ENCODE results near the gene CMKLR1. TPM values are rescaled to one million over a fixed set of nuclear protein-coding genes. Genes with fewer than 3 reads are reported as not detected.
A peak's percentile ranks its signal among the peaks of the same experiment; 100 is the strongest.

The CMKLR1 gene
- total and polyA plus RNA-seq, 10 of the 15 experiments (the other 5 are each of a cell fraction or from before 2014, with no cell fraction given) = 13.8 to 52.3 (median 26.2) TPM

- Histone ChIP-seq H3K36me3 (ENCODE audit: control insufficient read depth in 2 of 2, insufficient read depth in 2 of 2, low read length in 1 of 2) (no peaks in the 10 kb centered on the region), H3K27ac (ENCODE audit: control insufficient read depth, insufficient read depth) (peak overlapping the region; percentile 84), H4K20me1 (ENCODE audit: control insufficient read depth, insufficient read depth) (no peaks in the 10 kb centered on the region), H3K4me3 (0 out of 2 replicates have a peak overlapping the region, but pooled peaks have one; percentile 1), H3K79me2 (ENCODE audit: control insufficient read depth, insufficient read depth, low read length) (no peaks in the 10 kb centered on the region), H3K4me1 (ENCODE audit: control insufficient read depth, insufficient read depth, low read length) (peaks cover 63% of the 10 kb centered on the region), H3K27me3 (replicated peaks in 1 of 2; ENCODE audit: control insufficient read depth in 2 of 2, insufficient read depth in 2 of 2, low read length in 1 of 2) (no peaks in the 10 kb centered on the region), H3K9me3 (replicated peaks; ENCODE audit: control insufficient read depth, insufficient read depth, low read length) (no peaks in the 10 kb centered on the region; the same call in 2 of the 3 replicates), H2AFZ (ENCODE audit: control insufficient read depth, low read depth, low read length) (no peak overlapping the region), H3K4me2 (ENCODE audit: control insufficient read depth, insufficient read depth) (peak overlapping the region; percentile 74), H3K9ac (ENCODE audit: control insufficient read depth, insufficient read depth, low read length) (peak overlapping the region; percentile 43; the same call in 1 of the 2 replicates)
- TSS peak; percentile 76 for BruUV-seq (replicated peaks)
- peak; percentile 94 for DNase-seq (ENCODE audit: low read depth, low spot score)
- RAD21 ChIA-PET (ENCODE audit: unreplicated experiment) = interaction anchor here (1.1 to 7.3 kb wide), 11 partner anchors 10 to 178 kb away, joined by 3 to 63 read pairs (median 8); no protein-coding TSS in a partner anchor
- in situ Hi-C loops (cut with MboI) (no loop called here), intact Hi-C loops (cut with micrococcal nuclease; ENCODE audit: unreplicated experiment) (loop anchor here (1.0 to 10.0 kb wide), 3 partner anchors 17 to 299 kb away; partner anchors contain the start of gene SELPLG)
- 0% methylated on average over 4 of the region's 4 CpGs for WGBS (ENCODE audit: insufficient coverage, insufficient replicate concordance, low lambda C conversion rate, missing lambda C conversion rate)
- SMC1A ChIA-PET (ENCODE audit: uncharacterized antibody, unreplicated experiment) = interaction anchor here (0.9 to 9.2 kb wide), 14 partner anchors 18 to 233 kb away, joined by 3 to 185 read pairs (median 6); no protein-coding TSS in a partner anchor
- ATAC-seq = peak; percentile 67
- FAIRE-seq = peak; percentile 71
- POLR2A ChIA-PET = interaction anchor here (0.6 to 5.1 kb wide), 7 partner anchors 9 to 299 kb away, joined by 3 to 35 read pairs (median 5); no protein-coding TSS in a partner anchor
- CTCF ChIA-PET = interaction anchor here (0.8 to 5.2 kb wide), 9 partner anchors 18 to 379 kb away, joined by 3 to 75 read pairs (median 4); no protein-coding TSS in a partner anchor
- TF ChIP-seq BMI1 (IDR thresholded peaks at IDR 0.05; ENCODE audit: borderline replicate concordance) = peak; percentile 18; the same call in 1 of the 2 replicates
- peak; percentile 56; the same call in 1 of the 2 replicates for TF ChIP-seq CBX5 (IDR thresholded peaks at IDR 0.05; ENCODE audit: low read depth)
- peak; percentile 83 for TF ChIP-seq IKZF1 (conservative IDR thresholded peaks at IDR 0.05)
- peak; percentile 58; the same call in 1 of the 2 replicates for TF ChIP-seq TBL1XR1 (IDR thresholded peaks at IDR 0.05; ENCODE audit: low read depth, low read length)
- peak; percentile 83 for TF ChIP-seq BCL3 (IDR thresholded peaks at IDR 0.05; ENCODE audit: borderline replicate concordance, insufficient read depth, low read depth, low read length, poor library complexity, severe bottlenecking)
- peak; percentile 87 for TF ChIP-seq STAT3 (IDR thresholded peaks at IDR 0.05; ENCODE audit: low read depth, low read length)
- peak; percentile 87 for TF ChIP-seq SKIL (IDR thresholded peaks at IDR 0.05; ENCODE audit: low read depth, poor library complexity, severe bottlenecking)
- TF ChIP-seq BHLHE40 (IDR thresholded peaks at IDR 0.05; ENCODE audit: borderline replicate concordance in 1 of 2, low read depth in 2 of 2, low read length in 1 of 2) = peak in 1 of 2 experiments; percentile 44; a peak in 2 of 4 replicates
- no peak for TF ChIP-seq NFYB (IDR thresholded peaks at IDR 0.05; ENCODE audit: insufficient read depth, low read depth, low read length)
- TF ChIP-seq SIX5 (IDR thresholded peaks at IDR 0.05; ENCODE audit: low read depth, low read length, severe bottlenecking) = no peak
- no peak for TF ChIP-seq PBX3 (IDR thresholded peaks at IDR 0.05; ENCODE audit: insufficient replicate concordance, low read depth, low read length)
- 0 out of 2 replicates have a peak, but pooled peaks have one; percentile 49 for TF ChIP-seq TCF3 (IDR thresholded peaks at IDR 0.05; ENCODE audit: borderline replicate concordance, insufficient read depth, low read depth, low read length)
- TF ChIP-seq IRF4 (IDR thresholded peaks at IDR 0.05; ENCODE audit: low read depth, low read length) = 0 out of 2 replicates have a peak, but pooled peaks have one; percentile 44
- TF ChIP-seq RCOR1 (conservative IDR thresholded peaks at IDR 0.05; ENCODE audit: low read depth, low read length) = 0 out of 2 replicates have a peak, but pooled peaks have one; percentile 72
- no peak for TF ChIP-seq E2F4 (IDR thresholded peaks at IDR 0.05; ENCODE audit: low read depth, low read length)
Observed at GRCh38 chr12:108335349-108336119, 3.6 kb downstream of the CMKLR1 start.
